ENCODE results near the gene KRT5.

The KRT5 gene

DNA sequence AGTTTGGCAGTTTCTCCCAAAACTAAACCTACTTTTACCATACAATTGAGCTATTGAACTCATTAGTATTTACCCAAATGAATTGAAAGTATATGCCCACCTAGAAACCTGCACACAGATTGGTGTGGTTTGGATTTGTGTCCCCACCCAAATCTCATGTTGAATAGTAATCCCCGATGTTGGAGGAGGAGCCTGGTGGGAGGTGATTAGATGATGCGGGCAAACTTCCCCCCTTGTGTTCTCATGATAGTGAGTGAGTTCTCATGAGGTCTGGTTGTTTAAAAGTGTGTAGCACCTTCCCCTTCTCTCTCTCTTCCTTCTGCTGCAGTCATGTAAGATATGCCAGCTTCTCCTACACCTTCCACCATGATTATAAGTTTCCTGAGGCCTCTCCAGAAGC, 42.5 kb downstream of the KRT5 start:
- TF ChIP-seq, protein P1, sequence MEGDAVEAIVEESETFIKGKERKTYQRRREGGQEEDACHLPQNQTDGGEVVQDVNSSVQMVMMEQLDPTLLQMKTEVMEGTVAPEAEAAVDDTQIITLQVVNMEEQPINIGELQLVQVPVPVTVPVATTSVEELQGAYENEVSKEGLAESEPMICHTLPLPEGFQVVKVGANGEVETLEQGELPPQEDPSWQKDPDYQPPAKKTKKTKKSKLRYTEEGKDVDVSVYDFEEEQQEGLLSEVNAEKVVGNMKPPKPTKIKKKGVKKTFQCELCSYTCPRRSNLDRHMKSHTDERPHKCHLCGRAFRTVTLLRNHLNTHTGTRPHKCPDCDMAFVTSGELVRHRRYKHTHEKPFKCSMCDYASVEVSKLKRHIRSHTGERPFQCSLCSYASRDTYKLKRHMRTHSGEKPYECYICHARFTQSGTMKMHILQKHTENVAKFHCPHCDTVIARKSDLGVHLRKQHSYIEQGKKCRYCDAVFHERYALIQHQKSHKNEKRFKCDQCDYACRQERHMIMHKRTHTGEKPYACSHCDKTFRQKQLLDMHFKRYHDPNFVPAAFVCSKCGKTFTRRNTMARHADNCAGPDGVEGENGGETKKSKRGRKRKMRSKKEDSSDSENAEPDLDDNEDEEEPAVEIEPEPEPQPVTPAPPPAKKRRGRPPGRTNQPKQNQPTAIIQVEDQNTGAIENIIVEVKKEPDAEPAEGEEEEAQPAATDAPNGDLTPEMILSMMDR (IDR thresholded peaks at IDR 0.05; ENCODE audit: control extremely low read depth, extremely low read depth, low read depth, missing control alignments) = no peak
- POLR2A ChIA-PET = no interaction called here

GRCh38 chr12:52474212-52474611, 46.0 kb downstream of the KRT5 start:
- TF ChIP-seq, protein P1 (IDR thresholded peaks at IDR 0.05; ENCODE audit: control extremely low read depth, extremely low read depth, low read depth, missing control alignments) = no peak
- POLR2A ChIA-PET = no interaction called here
- CTCF ChIA-PET = no interaction called here
- DNase-seq (ENCODE audit: extremely low spot score) = no peak

More for the DNA sequence above, 42.5 kb downstream of the KRT5 start:
- CTCF ChIA-PET = interaction anchor here (1.2 to 1.3 kb wide), 3 partner anchors 9 to 402 kb away, joined by 3 read pairs; no protein-coding TSS in a partner anchor
- no peak for DNase-seq (ENCODE audit: extremely low spot score)

DNA sequence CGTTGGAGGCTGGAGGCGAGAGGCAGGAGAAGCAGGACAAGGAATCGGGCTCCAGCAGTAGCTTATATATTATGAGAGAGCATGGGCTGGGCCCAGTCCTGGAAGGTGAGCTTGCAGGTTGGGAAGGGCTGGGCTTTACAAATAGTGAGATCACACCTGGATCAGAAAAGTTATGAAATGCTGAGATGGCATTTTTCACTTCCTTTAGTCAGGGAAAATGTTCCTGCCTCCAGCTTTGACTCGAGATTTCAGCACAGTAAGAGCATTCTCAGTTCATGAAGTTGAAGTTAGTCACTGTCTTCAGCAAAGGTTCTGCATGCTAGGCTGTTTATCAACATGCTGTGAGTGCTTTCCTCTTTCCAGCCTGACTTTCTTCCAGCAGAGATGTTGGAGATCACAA, 46.4 kb downstream of the KRT5 start, which contains the start of gene KRT6C:
TSS of gene KRT6C (minus strand) at position 38 of the 400 bp plus-strand sequence. CDS start 68 bp downstream, outside the sequence.
- ChIA-PET POLR2A (no interaction called here), CTCF (no interaction called here)
- DNase-seq (ENCODE audit: extremely low spot score) = no peak
- TF ChIP-seq, protein P1 (IDR thresholded peaks at IDR 0.05; ENCODE audit: control extremely low read depth, extremely low read depth, low read depth, missing control alignments) = no peak

GRCh38 chr12:52469853-52470252, 50.3 kb downstream of the KRT5 start:
- TF ChIP-seq, protein P1 (IDR thresholded peaks at IDR 0.05; ENCODE audit: control extremely low read depth, extremely low read depth, low read depth, missing control alignments) = no peak
- DNase-seq (ENCODE audit: extremely low spot score) = no peak
- ChIA-PET CTCF (no interaction called here), POLR2A (no interaction called here)

DNA sequence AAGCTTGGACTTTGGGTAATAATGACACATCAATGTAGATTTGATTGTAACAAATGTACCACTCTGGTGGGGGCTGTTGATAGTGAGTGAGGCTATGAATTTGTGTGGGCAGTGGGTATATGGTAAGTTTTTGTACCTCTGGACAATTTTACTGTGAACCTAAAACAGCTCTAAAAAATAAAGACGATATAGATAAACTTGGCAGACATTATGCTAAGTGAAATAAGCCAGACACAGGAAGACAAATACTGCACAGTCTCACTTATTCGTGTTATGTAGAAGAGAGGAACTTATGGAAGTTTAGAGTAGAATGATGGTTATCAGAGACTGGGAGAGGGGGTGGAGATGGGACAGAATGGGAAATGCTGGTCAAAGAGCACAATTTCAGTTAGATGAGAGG, 55.3 kb downstream of the KRT5 start:
- ChIA-PET CTCF (interaction anchor here (1.6 kb wide), 1 partner anchor 137 kb away, joined by 3 read pairs; no protein-coding TSS in a partner anchor), POLR2A (no interaction called here)
- no peak for DNase-seq (ENCODE audit: extremely low spot score)

More for the DNA sequence above, 55.3 kb downstream of the KRT5 start:
- TF ChIP-seq, protein P1 (IDR thresholded peaks at IDR 0.05; ENCODE audit: control extremely low read depth, extremely low read depth, low read depth, missing control alignments) = no peak
